K562 (cell line): Measurements from ENCODE around the gene KIF25. TPM values are rescaled to one million over a fixed set of nuclear protein-coding genes. Genes with fewer than 3 reads are reported as not detected.

Experiments used
- ATAC-seq: fragments of 200-7000 bp; cut with Tn5 transposase; 3 replicates; pipeline ENCODE4 v1.9.1; 2020; ENCODE audit warnings: moderate library complexity
- BruUV-seq: library from RNA; stranded (reverse); fragments of 400-500 nt; replicated peaks from 2 replicates; lab custom pipeline; 2021; lab: Mats Ljungman, UMichigan
- CTCF ChIA-PET: fragments of 300-600 bp; formaldehyde crosslinking; extraction: SDS; loops from one replicate; lab custom pipeline; 2021; ENCODE audit warnings: low intra/inter-chr PET ratio; lab: Yijun Ruan, JAX
- POLR2A ChIA-PET: fragments of 300-600, 350-650 bp; sonication (Branson Sonifier 250); formaldehyde crosslinking; extraction: SDS; loops from one replicate; lab custom pipeline; 2021; ENCODE audit warnings: antibody characterized with exemption, inconsistent platforms; lab: Yijun Ruan, JAX
- DNase-seq, 4 experiments: peaks; one replicate each; pipeline versions ENCODE4 v3.0.0 to v3.0.0-alpha.2; 2011 to 2018; ENCODE audit warnings: low spot score in 3 of 4, mixed read lengths in 3 of 4; ENCODE audit errors: extremely low read depth in 1 of 4
- FAIRE-seq: peaks from 2 replicates; lab custom pipeline; 2011; peaks lifted over from hg19 to GRCh38; lab: Jason Lieb, UNC
- H2AFZ ChIP-seq: 2 replicates; pipeline ENCODE4 v1.6.0; 2011; ENCODE audit warnings: low read depth, low read length, control low read depth, inconsistent platforms
- H3K27ac ChIP-seq: fragments of 200-600 bp; 3 replicates; pipeline ENCODE4 v1.8.0; 2011; ENCODE audit warnings: low read depth, mild to moderate bottlenecking, control low read depth, inconsistent platforms, low read length, moderate library complexity, mixed read lengths; ENCODE audit errors: extremely low read depth
- H3K27me3 ChIP-seq, 2 experiments: fragments of 300-600 bp in 1 of 2; 2 replicates in 1 of 2; 3 replicates in 1 of 2; pipeline versions ENCODE4 v1.6.0 to v1.8.0; 2011; ENCODE audit warnings: inconsistent platforms in 2 of 2, low read length in 2 of 2, mild to moderate bottlenecking in 1 of 2, mixed read lengths in 1 of 2, moderate library complexity in 1 of 2; ENCODE audit not compliant: control insufficient read depth in 2 of 2, insufficient read depth in 2 of 2
- H3K36me3 ChIP-seq: fragments of 300-600 bp; 3 replicates; pipeline ENCODE4 v1.8.0; 2011; ENCODE audit warnings: mild to moderate bottlenecking, low read length, inconsistent platforms; ENCODE audit not compliant: control insufficient read depth, insufficient read depth
- H3K4me1 ChIP-seq, 2 experiments: fragments of 200-600 bp in 1 of 2; replicated peaks in 1 of 2; 2 replicates in 1 of 2; 3 replicates in 1 of 2; pipeline versions ENCODE4 v1.5.1 to v1.8.0; 2011; ENCODE audit warnings: inconsistent platforms in 2 of 2, low read length in 2 of 2, mild to moderate bottlenecking in 1 of 2, mixed read lengths in 1 of 2, moderate library complexity in 1 of 2; ENCODE audit not compliant: control insufficient read depth in 2 of 2, insufficient read depth in 2 of 2
- H3K4me2 ChIP-seq: 2 replicates; pipeline ENCODE4 v1.6.1; 2011; ENCODE audit warnings: low read length, control low read depth, inconsistent platforms, mixed read lengths; ENCODE audit not compliant: insufficient read depth
- H3K4me3 ChIP-seq: fragments of 200-600 bp; sonication (generic), shearing (Covaris generic); 2 replicates; pipeline ENCODE4 v1.5.1; 2016; ENCODE audit warnings: control low read depth, inconsistent platforms
- H3K79me2 ChIP-seq: fragments of 200-600 bp; 3 replicates; pipeline ENCODE4 v1.8.0; 2011; ENCODE audit warnings: low read length, inconsistent platforms; ENCODE audit not compliant: control insufficient read depth, insufficient read depth
- H3K9ac ChIP-seq, 2 experiments: 2 replicates each; pipeline versions ENCODE4 v1.6.0 to v1.6.1; 2011; ENCODE audit warnings: low read depth in 2 of 2, low read length in 2 of 2, control low read depth in 1 of 2, inconsistent platforms in 1 of 2, mild to moderate bottlenecking in 1 of 2, mixed read lengths in 1 of 2; ENCODE audit not compliant: insufficient read depth in 1 of 2
- H3K9me1 ChIP-seq: one replicate; pipeline ENCODE4 v1.6.0; 2011; ENCODE audit warnings: inconsistent platforms, mild to moderate bottlenecking, low read length, moderate library complexity; ENCODE audit not compliant: control insufficient read depth, insufficient read depth
- H3K9me3 ChIP-seq: replicated peaks from 2 replicates; pipeline ENCODE4 v1.5.1; 2011; ENCODE audit warnings: low read depth, low read length, inconsistent platforms; ENCODE audit not compliant: control insufficient read depth, insufficient read depth
- H4K20me1 ChIP-seq: replicated peaks from 2 replicates; pipeline ENCODE4 v1.6.1; 2011; ENCODE audit warnings: low read length, inconsistent platforms, mixed read lengths; ENCODE audit not compliant: control insufficient read depth, insufficient read depth
- KDM4B ChIP-seq, 2 experiments: fragments of 450-650 bp in 1 of 2; sonication (generic) in 1 of 2; IDR thresholded peaks; 2 replicates each; pipeline ENCODE4 v1.6.1; 2016 to 2017; ENCODE audit warnings: borderline replicate concordance in 2 of 2, antibody characterized with exemption in 1 of 2, low read depth in 1 of 2, mild to moderate bottlenecking in 1 of 2
- RAD21 ChIP-seq, 2 experiments: fragments of 250-450 bp in 1 of 2; fragments of 450-650 bp in 1 of 2; sonication (Bioruptor Pico) in 1 of 2; formaldehyde crosslinking in 1 of 2; IDR thresholded peaks in 1 of 2; conservative IDR thresholded peaks in 1 of 2; 2 replicates each; pipeline versions ENCODE4 v1.4.0 to v1.8.0; 2020 to 2022; ENCODE audit warnings: mild to moderate bottlenecking in 2 of 2, moderate library complexity in 1 of 2
- RNF219 ChIP-seq: fragments of 250-450 bp; sonication (Bioruptor Pico); IDR thresholded peaks from 2 replicates; pipeline ENCODE4 v1.5.0; 2022; ENCODE audit warnings: mild to moderate bottlenecking
- SP1 ChIP-seq: sonication (generic); formaldehyde crosslinking; IDR thresholded peaks from 2 replicates; pipeline ENCODE4 v1.8.1; 2022; ENCODE audit warnings: mild to moderate bottlenecking, missing genetic modification reagents
- ZNF354B ChIP-seq: fragments of 250-450 bp; sonication (Bioruptor Pico); IDR thresholded peaks from 2 replicates; pipeline ENCODE4 v1.4.0; 2020
- ZNF780A ChIP-seq: fragments of 250-450 bp; sonication (Bioruptor Pico); IDR thresholded peaks from 2 replicates; pipeline ENCODE4 v1.5.0; 2021; ENCODE audit warnings: mild to moderate bottlenecking
- WGBS: fragments of 100-300 bp; shearing (Covaris generic); methylation state at CpG from one replicate; pipeline ENCODE4 v1.1.6; 2016; ENCODE audit warnings: low coverage, mixed read lengths; ENCODE audit not compliant: insufficient coverage; ENCODE audit errors: missing lambda C conversion rate; 5-methylcytosine and 5-hydroxymethylcytosine counted together
- in situ Hi-C: fragments of 300-500 bp; cut with MboI; formaldehyde crosslinking; loops from 4 replicates; pipeline ENCODE4 v1.15.0; 2018; ENCODE audit warnings: inconsistent platforms, mixed read lengths
- intact Hi-C: fragments of 100-400 bp; cut with micrococcal nuclease; formaldehyde crosslinking; loops from 2 replicates; pipeline ENCODE4 v1.14.2; 2022
- polyA plus RNA-seq, 8 experiments: library from polyadenylated mRNA; depleted of rRNA in 4 of 8; stranded (reverse) in 5 of 8; unstranded in 3 of 8; fragments of >200 nt; fragmentation: Nextera tagmentation in 2 of 8; fragmentation: Illumina TruSeq in 1 of 8; extraction: Ambion mirVana in 2 of 8; extraction: Trizol in 1 of 8; gene quantifications; 2 replicates each; pipeline versions ENCODE4 v1.2.1 to v1.2.3, GENCODE V29; 2011 to 2014; ENCODE audit warnings: inconsistent platforms in 1 of 8, missing spikeins in 1 of 8
- total RNA-seq, 7 experiments: library from RNA; depleted of rRNA in 6 of 7; stranded (reverse); fragments of >200 nt in 6 of 7; fragmentation: Illumina TruSeq in 2 of 7; extraction: Trizol in 2 of 7; gene quantifications; 2 replicates each; pipeline versions ENCODE4 v1.2.1 to v1.2.3, GENCODE V29; 2011 to 2021; ENCODE audit warnings: low replicate concordance in 1 of 7
- TF ChIP-seq, protein P1 (sequence below): fragments of 450-650 bp; IDR thresholded peaks from 2 replicates; pipeline ENCODE4 v1.6.1; 2018; ENCODE audit not compliant: partially characterized antibody

KIF25 gene
- total and polyA plus RNA-seq, 9 of the 15 experiments (the other 6 are each of a cell fraction or from before 2014, with no cell fraction given): 0.04 to 0.49 (median 0.23) TPM; not detected in 5

GRCh38 chr6:168053086-168053956, 55.9 kb downstream of the KIF25 start:
- Histone ChIP-seq H3K4me2 (no peak overlapping the region), H3K27me3 (peaks cover 56 to 97% of the 10 kb centered on the region in 2 experiments; a peak in 4 of 5 replicates), H3K9me1 (no peaks in the 10 kb centered on the region), H3K36me3 (no peaks in the 10 kb centered on the region), H3K4me1 (peaks cover 0 to 26% of the 10 kb centered on the region in 2 experiments; a peak in 1 of 5 replicates), H3K9me3 (no peaks in the 10 kb centered on the region), H3K9ac (no peak overlapping the region), H2AFZ (no peak overlapping the region), H3K27ac (no peak overlapping the region), H4K20me1 (peaks cover 38% of the 10 kb centered on the region), H3K79me2 (no peaks in the 10 kb centered on the region), H3K4me3 (no peak overlapping the region)
- intact Hi-C loops (no loop called here), in situ Hi-C loops (no loop called here)
- DNase-seq: no peak
- BruUV-seq: no TSS peak
- no peak for ATAC-seq
- FAIRE-seq: no peak
- no peak for TF ChIP-seq KDM4B (IDR thresholded peaks at IDR 0.05; ENCODE audit: borderline replicate concordance in 2 of 2, low read depth in 1 of 2)
- no peak for TF ChIP-seq ZNF780A (CRISPR knock-in tag)
- TF ChIP-seq SP1: no peak
- TF ChIP-seq RNF219 (CRISPR knock-in tag): no peak
- TF ChIP-seq RAD21 (CRISPR knock-in tag; conservative IDR thresholded peaks at IDR 0.05 in 1 of 2, IDR thresholded peaks at IDR 0.05 in 1 of 2): no peak
- TF ChIP-seq ZNF354B (CRISPR knock-in tag): no peak
- TF ChIP-seq, protein P1, sequence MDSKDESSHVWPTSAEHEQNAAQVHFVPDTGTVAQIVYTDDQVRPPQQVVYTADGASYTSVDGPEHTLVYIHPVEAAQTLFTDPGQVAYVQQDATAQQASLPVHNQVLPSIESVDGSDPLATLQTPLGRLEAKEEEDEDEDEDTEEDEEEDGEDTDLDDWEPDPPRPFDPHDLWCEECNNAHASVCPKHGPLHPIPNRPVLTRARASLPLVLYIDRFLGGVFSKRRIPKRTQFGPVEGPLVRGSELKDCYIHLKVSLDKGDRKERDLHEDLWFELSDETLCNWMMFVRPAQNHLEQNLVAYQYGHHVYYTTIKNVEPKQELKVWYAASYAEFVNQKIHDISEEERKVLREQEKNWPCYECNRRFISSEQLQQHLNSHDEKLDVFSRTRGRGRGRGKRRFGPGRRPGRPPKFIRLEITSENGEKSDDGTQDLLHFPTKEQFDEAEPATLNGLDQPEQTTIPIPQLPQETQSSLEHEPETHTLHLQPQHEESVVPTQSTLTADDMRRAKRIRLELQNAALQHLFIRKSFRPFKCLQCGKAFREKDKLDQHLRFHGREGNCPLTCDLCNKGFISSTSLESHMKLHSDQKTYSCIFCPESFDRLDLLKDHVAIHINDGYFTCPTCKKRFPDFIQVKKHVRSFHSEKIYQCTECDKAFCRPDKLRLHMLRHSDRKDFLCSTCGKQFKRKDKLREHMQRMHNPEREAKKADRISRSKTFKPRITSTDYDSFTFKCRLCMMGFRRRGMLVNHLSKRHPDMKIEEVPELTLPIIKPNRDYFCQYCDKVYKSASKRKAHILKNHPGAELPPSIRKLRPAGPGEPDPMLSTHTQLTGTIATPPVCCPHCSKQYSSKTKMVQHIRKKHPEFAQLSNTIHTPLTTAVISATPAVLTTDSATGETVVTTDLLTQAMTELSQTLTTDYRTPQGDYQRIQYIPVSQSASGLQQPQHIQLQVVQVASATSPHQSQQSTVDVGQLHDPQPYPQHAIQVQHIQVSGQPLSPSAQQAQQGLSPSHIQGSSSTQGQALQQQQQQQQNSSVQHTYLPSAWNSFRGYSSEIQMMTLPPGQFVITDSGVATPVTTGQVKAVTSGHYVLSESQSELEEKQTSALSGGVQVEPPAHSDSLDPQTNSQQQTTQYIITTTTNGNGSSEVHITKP: no peak
- 3% methylated on average over 38 of the region's 38 CpGs for WGBS
- POLR2A ChIA-PET: interaction anchor here (0.9 kb wide), 1 partner anchor 14 kb away, joined by 6 read pairs; no protein-coding TSS in a partner anchor
- CTCF ChIA-PET: no interaction called here
